Tibial artery (tissue), 4 donors: ENCODE results near the gene ALKBH5.

ENCODE experiments used
- DNase-seq, 2 donors: peaks; one replicate each; pipeline ENCODE4 v3.0.0-alpha.2; 2019
- H3K27ac ChIP-seq, 2 donors: fragments of 200-600 bp; sonication (generic) in 1 of 2; 1 replicate in 1 of 2; 2 replicates in 1 of 2; pipeline ENCODE4 v1.5.1; 2018 to 2019; ENCODE audit warnings: mild to moderate bottlenecking in 1 of 2
- H3K27me3 ChIP-seq, 2 donors: fragments of 200-600 bp; sonication (generic) in 1 of 2; one replicate each; pipeline versions ENCODE4 v1.5.1 to v1.6.0; 2016 to 2019
- H3K36me3 ChIP-seq, 3 donors: fragments of 200-600 bp; sonication (generic) in 2 of 3; one replicate each; pipeline ENCODE4 v1.5.1; 2016 to 2019; ENCODE audit warnings: mild to moderate bottlenecking in 2 of 3
- H3K4me1 ChIP-seq, 4 donors: fragments of 200-600 bp; sonication (generic) in 2 of 4; 1 replicate in 3 of 4; 2 replicates in 1 of 4; pipeline ENCODE4 v1.5.1; 2016 to 2019
- H3K4me3 ChIP-seq, 2 donors: fragments of 200-600 bp; sonication (generic) in 1 of 2; 1 replicate in 1 of 2; 2 replicates in 1 of 2; pipeline ENCODE4 v1.5.1; 2018 to 2019; ENCODE audit warnings: mild to moderate bottlenecking in 2 of 2
- H3K9me3 ChIP-seq, 3 donors: fragments of 200-600 bp; sonication (generic) in 1 of 3; one replicate each; pipeline ENCODE4 v1.5.1; 2016 to 2019
- CTCF ChIP-seq, 2 experiments: fragments of 200-600 bp in 1 of 2; fragments of 450-650 bp in 1 of 2; IDR thresholded peaks; one replicate each; pipeline ENCODE4 v1.5.1; 2017 to 2019; ENCODE audit warnings: antibody characterized with exemption in 2 of 2, mild to moderate bottlenecking in 1 of 2, moderate library complexity in 1 of 2
- intact Hi-C: fragments of 100-400 bp; cut with DNase I; formaldehyde crosslinking; loops from one replicate; pipeline ENCODE4 v1.15.0; 2023; ENCODE audit warnings: low total_unique reads

The ALKBH5 gene

GRCh38 chr17:18182110-18182977 is 1.3 kb upstream of the ALKBH5 start:
- Histone ChIP-seq H3K9me3 (no peaks in the 10 kb centered on the region), H3K4me1 (peaks cover 0 to 31% (median 26%) of the 10 kb centered on the region in 4 donors), H3K27me3 (no peaks in the 10 kb centered on the region), H3K36me3 (no peaks in the 10 kb centered on the region), H3K27ac (peak overlapping the region; percentile 98 to 100), H3K4me3 (peak overlapping the region; percentile 88 to 99)
- intact Hi-C loops, result no loop called here
- no peak for TF ChIP-seq CTCF (IDR thresholded peaks at IDR 0.05)
- DNase-seq, result peak; percentile 34 to 72

GRCh38 chr17:18182978-18183333 is 672 bp upstream of the ALKBH5 start:
- DNase-seq, result peak; percentile 83 to 94

GRCh38 chr17:18184143-18185031 is 759 bp downstream of the ALKBH5 start:
- intact Hi-C loops, result no loop called here
- Histone ChIP-seq H3K27ac (peak overlapping the region; percentile 98 to 100), H3K9me3 (no peaks in the 10 kb centered on the region), H3K27me3 (no peaks in the 10 kb centered on the region), H3K36me3 (peaks cover 0 to 11% (median 0%) of the 10 kb centered on the region in 3 donors), H3K4me1 (peaks cover 0 to 52% (median 45%) of the 10 kb centered on the region in 4 donors), H3K4me3 (peak overlapping the region; percentile 88 to 99)
- peak; percentile 50 to 82 for DNase-seq
- no peak for TF ChIP-seq CTCF (IDR thresholded peaks at IDR 0.05)

More at GRCh38 chr17:18182978-18183333, 672 bp upstream of the ALKBH5 start:
- H3K27me3 ChIP-seq, result no peaks in the 10 kb centered on the region
- peak overlapping the region; percentile 88 to 99 for H3K4me3 ChIP-seq
- peak overlapping the region; percentile 98 to 100 for H3K27ac ChIP-seq
- TF ChIP-seq CTCF (IDR thresholded peaks at IDR 0.05), result no peak
- intact Hi-C loops, result no loop called here
- peaks cover 0 to 37% (median 32%) of the 10 kb centered on the region in 4 donors for H3K4me1 ChIP-seq
- no peaks in the 10 kb centered on the region for H3K9me3 ChIP-seq
- H3K36me3 ChIP-seq, result peaks cover 0 to under 1% (median 0%) of the 10 kb centered on the region in 3 donors

- H3K4me3 ChIP-seq, result peak overlapping the region; percentile 88 to 99
- H3K27ac ChIP-seq, result peak overlapping the region; percentile 98 to 100
- no peaks in the 10 kb centered on the region for H3K27me3 ChIP-seq
- intact Hi-C loops, result no loop called here
- peaks cover 0 to 62% (median 55%) of the 10 kb centered on the region in 4 donors for H3K4me1 ChIP-seq
- no peak for TF ChIP-seq CTCF (IDR thresholded peaks at IDR 0.05)
- no peaks in the 10 kb centered on the region for H3K9me3 ChIP-seq
- DNase-seq, result no peak
- peaks cover 0 to 18% (median 0%) of the 10 kb centered on the region in 3 donors for H3K36me3 ChIP-seq
Measured at GRCh38 chr17:18185391-18185790, 1.8 kb downstream of the ALKBH5 start.

- peak overlapping the region; percentile 98 to 100 for H3K27ac ChIP-seq
- H3K4me3 ChIP-seq, result peak overlapping the region; percentile 88 to 99
- peak in 1 of 2 donors; percentile 42 for DNase-seq
- TF ChIP-seq CTCF (IDR thresholded peaks at IDR 0.05), result no peak
- no peaks in the 10 kb centered on the region for H3K27me3 ChIP-seq
- intact Hi-C loops, result no loop called here
- H3K9me3 ChIP-seq, result no peaks in the 10 kb centered on the region
- peaks cover 0 to 68% (median 61%) of the 10 kb centered on the region in 4 donors for H3K4me1 ChIP-seq
- H3K36me3 ChIP-seq, result peaks cover 0 to 18% (median 0%) of the 10 kb centered on the region in 3 donors
Measured at GRCh38 chr17:18185832-18186626, 2.4 kb downstream of the ALKBH5 start.
